HG03066 (cell line): Measurements from ENCODE around the gene DNAJC18.
"Not testable (repeated sequence)": the region's sequence is repeated elsewhere in the genome, so short reads cannot be mapped to it uniquely, and the experiment has no call there.

Source experiments
- ATAC-seq: cut with Tn5 transposase; IDR thresholded peaks from one replicate; pipeline ENCODE4 v1.9.1; 2021; ENCODE audit warnings: low read depth; ENCODE audit not compliant: unreplicated experiment

DNAJC18 gene

GRCh38 chr5:139390639-139391569 lies 48.4 kb downstream of the DNAJC18 start:
- no peak for ATAC-seq

GRCh38 chr5:139389701-139390638 lies 49.4 kb downstream of the DNAJC18 start, which contains the start of gene MZB1:
Gene MZB1, minus strand, starts transcription at chr5:139389913. Its CDS starts 57 bp downstream, at chr5:139389856.
- ATAC-seq, result peak; percentile 30

GRCh38 chr5:139388198-139388821 lies 51.0 kb downstream of the DNAJC18 start:
- ATAC-seq, result no peak

GRCh38 chr5:139387611-139388197 lies 51.6 kb downstream of the DNAJC18 start:
- ATAC-seq, result no peak

GRCh38 chr5:139386956-139387355 lies 52.4 kb downstream of the DNAJC18 start:
- ATAC-seq, result not testable (repeated sequence)

GRCh38 chr5:139386050-139386438 lies 53.3 kb downstream of the DNAJC18 start:
- ATAC-seq, result no peak

GRCh38 chr5:139385061-139386049 lies 54.0 kb downstream of the DNAJC18 start:
- ATAC-seq, result no peak

GRCh38 chr5:139384591-139385051 lies 54.7 kb downstream of the DNAJC18 start:
- ATAC-seq, result no peak

- ATAC-seq, result no peak
These were observed 55.2 kb downstream of the DNAJC18 start for GRCh38 chr5:139383993-139384590.

GRCh38 chr5:139383275-139383992 lies 55.9 kb downstream of the DNAJC18 start, which contains the start of gene SLC23A1:
Gene SLC23A1, minus strand, starts transcription at chr5:139383297. Its CDS starts 44 bp downstream, at chr5:139383253.
- ATAC-seq, result no peak

GRCh38 chr5:139382807-139383206 lies 56.5 kb downstream of the DNAJC18 start:
- ATAC-seq, result no peak

- no peak for ATAC-seq
These were observed 57.2 kb downstream of the DNAJC18 start for GRCh38 chr5:139381837-139382761.

- no peak for ATAC-seq
These were observed 59.5 kb downstream of the DNAJC18 start for GRCh38 chr5:139379626-139380449.

GRCh38 chr5:139378941-139379361 lies 60.4 kb downstream of the DNAJC18 start:
- ATAC-seq, result no peak

- ATAC-seq, result no peak
These were observed 61.1 kb downstream of the DNAJC18 start for GRCh38 chr5:139378101-139378825.
